SK-N-SH (cell line): ENCODE results near the gene NAMPT.
A peak's percentile ranks its signal among the peaks of the same experiment; 100 is the strongest.

Experiments used
- CTCF ChIP-seq: fragments of 200-600 bp; sonication (generic); IDR thresholded peaks from 2 replicates; pipeline ENCODE4 v1.6.1; 2017; ENCODE audit warnings: antibody characterized with exemption, mild to moderate bottlenecking, moderate library complexity
- EP300 ChIP-seq, 2 experiments: IDR thresholded peaks; 2 replicates each; pipeline versions ENCODE4 v1.4.0 to v1.6.1; 2012; ENCODE audit warnings: borderline replicate concordance in 1 of 2, low read depth in 1 of 2, low read length in 1 of 2
- JUND ChIP-seq: IDR thresholded peaks from 2 replicates; pipeline ENCODE4 v1.4.0; 2012
- NFIC ChIP-seq: IDR thresholded peaks from 2 replicates; pipeline ENCODE4 v1.4.0; 2012; ENCODE audit warnings: borderline replicate concordance
- POLR2AphosphoS5 ChIP-seq: IDR thresholded peaks from 2 replicates; pipeline ENCODE4 v1.6.1; 2012; ENCODE audit warnings: low read depth, low read length
- TAF1 ChIP-seq: IDR thresholded peaks from 2 replicates; pipeline ENCODE4 v1.6.1; 2012; ENCODE audit warnings: low read depth, mild to moderate bottlenecking, low read length, moderate library complexity, borderline replicate concordance

- TF ChIP-seq CTCF (no peak), POLR2AphosphoS5 (peak; percentile 61; the same call in 1 of the 2 replicates), JUND (peak; percentile 91), NFIC (peak; percentile 60; the same call in 1 of the 2 replicates), TAF1 (no peak), EP300 (IDR thresholded peaks at IDR 0.05; ENCODE audit: borderline replicate concordance in 1 of 2, low read depth in 1 of 2, low read length in 1 of 2) (peak; percentile 28 to 74)
Observed at GRCh38 chr7:106329971-106330733, 45.4 kb upstream of the NAMPT start.
